Measurements from ENCODE around the gene GTF2H4.

GTF2H4 gene

DNA sequence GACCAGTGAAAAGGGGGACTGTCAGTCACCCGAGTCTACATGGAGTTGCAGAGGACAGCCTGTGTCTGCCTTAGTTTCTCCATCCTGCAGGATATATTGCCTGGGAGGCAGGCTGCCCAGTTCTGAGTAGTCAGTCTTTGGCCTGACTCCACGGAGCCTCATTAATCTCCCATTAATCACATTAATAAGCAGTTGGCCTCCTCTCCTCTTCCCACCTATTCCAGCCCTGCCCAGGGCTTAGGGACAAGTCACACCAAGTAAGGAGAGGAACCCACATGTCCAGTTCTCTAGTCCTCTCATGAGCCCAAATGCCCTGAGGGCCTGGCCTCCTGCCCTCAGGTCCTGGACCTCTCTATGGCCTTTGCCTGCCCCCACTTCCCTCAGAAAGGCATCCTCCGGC, 31.5 kb downstream of the GTF2H4 start:
- no peaks in the 10 kb centered on the region for H3K27me3 ChIP-seq (ENCODE audit: insufficient read depth, low read length, poor library complexity, severe bottlenecking)
- no peaks in the 10 kb centered on the region for H3K4me1 ChIP-seq (ENCODE audit: insufficient read depth, low read length, poor library complexity, severe bottlenecking)
- no peak for TF ChIP-seq EZH2phosphoT487 (IDR thresholded peaks at IDR 0.05; ENCODE audit: borderline replicate concordance)
- TF ChIP-seq, protein P1, sequence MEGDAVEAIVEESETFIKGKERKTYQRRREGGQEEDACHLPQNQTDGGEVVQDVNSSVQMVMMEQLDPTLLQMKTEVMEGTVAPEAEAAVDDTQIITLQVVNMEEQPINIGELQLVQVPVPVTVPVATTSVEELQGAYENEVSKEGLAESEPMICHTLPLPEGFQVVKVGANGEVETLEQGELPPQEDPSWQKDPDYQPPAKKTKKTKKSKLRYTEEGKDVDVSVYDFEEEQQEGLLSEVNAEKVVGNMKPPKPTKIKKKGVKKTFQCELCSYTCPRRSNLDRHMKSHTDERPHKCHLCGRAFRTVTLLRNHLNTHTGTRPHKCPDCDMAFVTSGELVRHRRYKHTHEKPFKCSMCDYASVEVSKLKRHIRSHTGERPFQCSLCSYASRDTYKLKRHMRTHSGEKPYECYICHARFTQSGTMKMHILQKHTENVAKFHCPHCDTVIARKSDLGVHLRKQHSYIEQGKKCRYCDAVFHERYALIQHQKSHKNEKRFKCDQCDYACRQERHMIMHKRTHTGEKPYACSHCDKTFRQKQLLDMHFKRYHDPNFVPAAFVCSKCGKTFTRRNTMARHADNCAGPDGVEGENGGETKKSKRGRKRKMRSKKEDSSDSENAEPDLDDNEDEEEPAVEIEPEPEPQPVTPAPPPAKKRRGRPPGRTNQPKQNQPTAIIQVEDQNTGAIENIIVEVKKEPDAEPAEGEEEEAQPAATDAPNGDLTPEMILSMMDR (conservative IDR thresholded peaks at IDR 0.05; ENCODE audit: low read length): no peak

DNA sequence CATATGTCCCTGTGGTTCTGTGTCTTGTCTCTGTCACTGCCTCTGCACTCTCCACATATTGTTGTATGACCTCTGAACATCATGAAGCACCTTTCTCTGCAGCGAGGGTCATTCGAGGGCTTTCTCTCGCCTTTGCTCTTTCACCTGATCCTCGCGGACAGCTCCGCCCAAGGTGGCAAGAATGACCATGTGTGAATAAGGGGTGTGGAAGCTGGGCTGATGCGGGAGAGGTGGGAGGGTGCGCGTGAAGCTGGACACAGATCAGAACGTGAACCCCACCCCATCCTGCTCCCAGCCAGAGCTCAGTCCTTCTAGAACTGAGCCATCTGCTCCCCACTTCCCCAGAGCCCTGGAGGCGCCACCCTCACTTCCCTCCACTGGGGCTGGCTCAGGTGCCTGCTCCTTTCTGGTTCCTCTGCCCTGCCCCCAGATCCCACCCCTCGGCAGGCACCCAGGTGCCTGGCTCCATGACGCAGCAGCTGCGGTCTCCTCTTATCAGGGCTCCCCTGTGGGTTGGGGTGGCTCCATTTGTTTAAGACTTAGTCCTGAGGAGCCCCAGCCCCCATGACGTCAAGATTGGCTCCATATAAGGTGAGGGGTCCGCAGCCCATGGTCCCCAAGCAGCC, 32.5 kb downstream of the GTF2H4 start, which contains the start of gene MUCL3:
TSS of gene MUCL3 (plus strand) at position 613 of the 626 bp plus-strand sequence. CDS start 27 bp downstream, outside the sequence.
- Histone ChIP-seq H2AFZ (ENCODE audit: low read length) (no peak within 1 kb of the TSS), H3K27me3 (ENCODE audit: insufficient read depth, low read length, poor library complexity, severe bottlenecking) (no peaks in the 10 kb centered on the region), H3K9me3 (ENCODE audit: insufficient read depth, low read depth, low read length) (no peaks in the 10 kb centered on the region), H3K9ac (ENCODE audit: low read depth, low read length, poor library complexity, severe bottlenecking) (no peak within 1 kb of the TSS), H3K79me2 (ENCODE audit: insufficient read depth, low read length) (no peaks in the 10 kb centered on the region), H3K9me2 (replicated peaks; ENCODE audit: low read depth, low read length) (no peaks in the 10 kb centered on the region), H3K4me1 (ENCODE audit: insufficient read depth, low read length, poor library complexity, severe bottlenecking) (no peaks in the 10 kb centered on the region), H3F3A (ENCODE audit: low read depth) (no peaks in the 10 kb centered on the region), H3K4me2 (ENCODE audit: low read depth, low read length, poor library complexity, severe bottlenecking) (no peak within 1 kb of the TSS), H4K20me1 (ENCODE audit: insufficient read depth, low read length, poor library complexity, severe bottlenecking) (no peaks in the 10 kb centered on the region), H3K36me3 (ENCODE audit: insufficient read depth, low read length) (no peaks in the 10 kb centered on the region), H3K4me3 (ENCODE audit: low read length, poor library complexity, severe bottlenecking) (no peak within 1 kb of the TSS)
- TF ChIP-seq, protein P1 (conservative IDR thresholded peaks at IDR 0.05; ENCODE audit: low read length): no peak
- TF ChIP-seq EZH2phosphoT487 (IDR thresholded peaks at IDR 0.05; ENCODE audit: borderline replicate concordance): no peak

More for the DNA sequence above, 31.5 kb downstream of the GTF2H4 start:
- Histone ChIP-seq H3K79me2 (ENCODE audit: insufficient read depth, low read length) (no peaks in the 10 kb centered on the region), H3K36me3 (ENCODE audit: insufficient read depth, low read length) (no peaks in the 10 kb centered on the region), H3K4me2 (ENCODE audit: low read depth, low read length, poor library complexity, severe bottlenecking) (no peak overlapping the region), H3K4me3 (ENCODE audit: low read length, poor library complexity, severe bottlenecking) (no peak overlapping the region), H3K9ac (ENCODE audit: low read depth, low read length, poor library complexity, severe bottlenecking) (no peak overlapping the region), H3F3A (ENCODE audit: low read depth) (no peaks in the 10 kb centered on the region), H2AFZ (ENCODE audit: low read length) (no peak overlapping the region), H3K9me3 (ENCODE audit: insufficient read depth, low read depth, low read length) (no peaks in the 10 kb centered on the region), H4K20me1 (ENCODE audit: insufficient read depth, low read length, poor library complexity, severe bottlenecking) (no peaks in the 10 kb centered on the region), H3K9me2 (replicated peaks; ENCODE audit: low read depth, low read length) (no peaks in the 10 kb centered on the region)

DNA sequence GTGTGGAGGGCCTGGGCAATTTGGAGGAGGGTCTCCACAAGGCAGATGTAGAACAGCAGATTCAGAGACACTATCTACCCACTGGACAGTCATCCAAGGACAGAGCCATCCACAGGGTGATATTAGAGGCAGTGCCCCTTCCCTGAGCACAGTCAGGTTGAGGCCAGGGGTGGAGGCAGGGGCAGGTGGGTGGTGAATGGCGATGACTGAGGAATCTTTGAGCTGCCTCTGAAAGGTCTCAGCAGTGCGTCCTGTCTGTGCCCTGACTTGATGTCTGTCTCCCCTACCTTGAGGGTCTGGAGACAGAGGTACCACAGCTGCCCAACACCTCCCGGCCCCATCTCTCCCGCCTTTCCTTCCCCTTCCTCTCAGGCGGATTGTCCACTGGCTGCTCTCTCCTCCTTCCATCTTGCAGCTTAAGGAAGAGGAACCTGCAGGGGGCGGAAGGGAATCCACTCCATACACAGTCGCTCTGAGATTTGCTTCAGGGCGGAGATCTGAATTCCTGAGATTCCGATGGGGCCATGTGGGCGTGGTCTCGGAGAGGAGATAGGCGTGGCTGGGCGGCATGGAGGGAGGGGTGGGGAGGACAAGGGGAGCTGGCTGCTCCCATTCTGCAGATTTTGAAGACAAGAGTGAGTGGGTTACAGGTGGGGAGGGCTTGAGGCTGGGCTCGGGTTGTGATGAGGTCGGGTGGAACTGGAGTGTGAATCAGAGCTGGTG, 34.5 kb downstream of the GTF2H4 start:
- no peak for TF ChIP-seq EZH2phosphoT487 (IDR thresholded peaks at IDR 0.05; ENCODE audit: borderline replicate concordance)
- TF ChIP-seq, protein P1 (conservative IDR thresholded peaks at IDR 0.05; ENCODE audit: low read length): no peak
- H3K36me3 ChIP-seq (ENCODE audit: insufficient read depth, low read length): no peaks in the 10 kb centered on the region
- no peaks in the 10 kb centered on the region for H3F3A ChIP-seq (ENCODE audit: low read depth)
- H2AFZ ChIP-seq (ENCODE audit: low read length): no peak overlapping the region
- H3K27me3 ChIP-seq (ENCODE audit: insufficient read depth, low read length, poor library complexity, severe bottlenecking): no peaks in the 10 kb centered on the region
- H3K9me3 ChIP-seq (ENCODE audit: insufficient read depth, low read depth, low read length): no peaks in the 10 kb centered on the region
- no peaks in the 10 kb centered on the region for H4K20me1 ChIP-seq (ENCODE audit: insufficient read depth, low read length, poor library complexity, severe bottlenecking)
- H3K9ac ChIP-seq (ENCODE audit: low read depth, low read length, poor library complexity, severe bottlenecking): no peak overlapping the region
- no peaks in the 10 kb centered on the region for H3K9me2 ChIP-seq (replicated peaks; ENCODE audit: low read depth, low read length)
- no peak overlapping the region for H3K4me3 ChIP-seq (ENCODE audit: low read length, poor library complexity, severe bottlenecking)
- H3K4me2 ChIP-seq (ENCODE audit: low read depth, low read length, poor library complexity, severe bottlenecking): no peak overlapping the region
- H3K79me2 ChIP-seq (ENCODE audit: insufficient read depth, low read length): no peaks in the 10 kb centered on the region
- no peaks in the 10 kb centered on the region for H3K4me1 ChIP-seq (ENCODE audit: insufficient read depth, low read length, poor library complexity, severe bottlenecking)

All from Loucy (cell line).